PC-9 (cell line): ENCODE data around the gene ARIH2. TPM values are rescaled to one million over a fixed set of nuclear protein-coding genes. Genes with fewer than 3 reads are reported as not detected.

Experiments
- BruUV-seq: library from RNA; stranded (reverse); fragments of 400-500 nt; replicated peaks from 2 replicates; lab custom pipeline; 2021; lab: Mats Ljungman, UMichigan
- CTCF ChIA-PET: fragments of 300-600 bp; sonication (Branson Sonifier 250); formaldehyde crosslinking; loops from one replicate; lab custom pipeline; 2022; ENCODE audit warnings: antibody characterized with exemption; lab: Charles Lee
- POLR2A ChIA-PET: fragments of 300-600 bp; sonication (Branson Sonifier 250); formaldehyde crosslinking; loops from one replicate; lab custom pipeline; 2022; ENCODE audit warnings: antibody characterized with exemption; ENCODE audit not compliant: unreplicated experiment; lab: Charles Lee
- DNase-seq, 2 experiments: peaks; one replicate each; pipeline versions ENCODE4 v3.0.0 to v3.0.0-alpha.2; 2015 to 2022; ENCODE audit warnings: mixed read lengths in 1 of 2
- H2AFZ ChIP-seq: fragments of 200-600 bp; sonication (generic); 2 replicates; pipeline ENCODE4 v1.8.1; 2017; ENCODE audit warnings: antibody characterized with exemption
- H3F3A ChIP-seq: fragments of 200-600 bp; sonication (generic); 2 replicates; pipeline ENCODE4 v1.8.1; 2017; ENCODE audit warnings: antibody characterized with exemption, mild to moderate bottlenecking, low read depth; ENCODE audit not compliant: insufficient read depth
- H3K27ac ChIP-seq: fragments of 200-600 bp; sonication (generic); 2 replicates; pipeline ENCODE4 v1.6.1; 2016; ENCODE audit warnings: mixed run types
- H3K27me3 ChIP-seq: fragments of 200-600 bp; sonication (generic); 2 replicates; pipeline ENCODE4 v1.6.1; 2016; ENCODE audit warnings: low read depth, mixed run types; ENCODE audit not compliant: insufficient read depth
- H3K36me3 ChIP-seq: fragments of 200-600 bp; sonication (generic); 2 replicates; pipeline ENCODE4 v1.6.1; 2016; ENCODE audit warnings: low read depth, mixed run types
- H3K4me1 ChIP-seq: fragments of 200-600 bp; sonication (generic); replicated peaks from 2 replicates; pipeline ENCODE4 v1.6.1; 2016; ENCODE audit warnings: mixed run types; ENCODE audit not compliant: insufficient read depth
- H3K4me2 ChIP-seq: fragments of 200-600 bp; sonication (generic); 2 replicates; pipeline ENCODE4 v1.6.1; 2017; ENCODE audit warnings: mixed run types
- H3K4me3 ChIP-seq: fragments of 200-600 bp; sonication (generic); 2 replicates; pipeline ENCODE4 v1.6.1; 2016; ENCODE audit warnings: mixed run types
- H3K79me2 ChIP-seq: fragments of 200-600 bp; sonication (generic); 2 replicates; pipeline ENCODE4 v1.6.1; 2017; ENCODE audit warnings: low read depth, mixed run types
- H3K9me2 ChIP-seq: fragments of 200-600 bp; sonication (generic); 2 replicates; pipeline ENCODE4 v1.8.1; 2017; ENCODE audit warnings: mild to moderate bottlenecking; ENCODE audit not compliant: insufficient read depth
- H3K9me3 ChIP-seq: fragments of 200-600 bp; sonication (generic); 2 replicates; pipeline ENCODE4 v1.8.1; 2016; ENCODE audit warnings: low read depth; ENCODE audit not compliant: insufficient read depth
- H4K20me1 ChIP-seq: fragments of 200-600 bp; sonication (generic); 2 replicates; pipeline ENCODE4 v1.8.1; 2017; ENCODE audit not compliant: insufficient read depth
- EZH2 ChIP-seq: fragments of 200-600 bp; sonication (generic); IDR thresholded peaks from 2 replicates; pipeline ENCODE4 v1.8.0; 2017; ENCODE audit warnings: antibody characterized with exemption, low read depth
- intact Hi-C: fragments of 100-400 bp; cut with micrococcal nuclease; formaldehyde crosslinking; loops from one replicate; pipeline ENCODE4 v1.10.0; 2022; ENCODE audit not compliant: unreplicated experiment
- total RNA-seq: library from RNA; stranded (reverse); gene quantifications from 2 replicates; pipeline ENCODE4 v1.2.3, GENCODE V29; 2021
- TF ChIP-seq, protein P1 (sequence below): fragments of 200-600 bp; sonication (generic); conservative IDR thresholded peaks from 2 replicates; pipeline ENCODE4 v1.6.1; 2017; ENCODE audit warnings: mixed run types, antibody characterized with exemption, mild to moderate bottlenecking, moderate library complexity

The ARIH2 gene
- total RNA-seq, 1 experiment from 2014 or later, result 86.1 TPM

GRCh38 chr3:49017229-49017970, 98.8 kb downstream of the ARIH2 start:
- TF ChIP-seq, protein P1, sequence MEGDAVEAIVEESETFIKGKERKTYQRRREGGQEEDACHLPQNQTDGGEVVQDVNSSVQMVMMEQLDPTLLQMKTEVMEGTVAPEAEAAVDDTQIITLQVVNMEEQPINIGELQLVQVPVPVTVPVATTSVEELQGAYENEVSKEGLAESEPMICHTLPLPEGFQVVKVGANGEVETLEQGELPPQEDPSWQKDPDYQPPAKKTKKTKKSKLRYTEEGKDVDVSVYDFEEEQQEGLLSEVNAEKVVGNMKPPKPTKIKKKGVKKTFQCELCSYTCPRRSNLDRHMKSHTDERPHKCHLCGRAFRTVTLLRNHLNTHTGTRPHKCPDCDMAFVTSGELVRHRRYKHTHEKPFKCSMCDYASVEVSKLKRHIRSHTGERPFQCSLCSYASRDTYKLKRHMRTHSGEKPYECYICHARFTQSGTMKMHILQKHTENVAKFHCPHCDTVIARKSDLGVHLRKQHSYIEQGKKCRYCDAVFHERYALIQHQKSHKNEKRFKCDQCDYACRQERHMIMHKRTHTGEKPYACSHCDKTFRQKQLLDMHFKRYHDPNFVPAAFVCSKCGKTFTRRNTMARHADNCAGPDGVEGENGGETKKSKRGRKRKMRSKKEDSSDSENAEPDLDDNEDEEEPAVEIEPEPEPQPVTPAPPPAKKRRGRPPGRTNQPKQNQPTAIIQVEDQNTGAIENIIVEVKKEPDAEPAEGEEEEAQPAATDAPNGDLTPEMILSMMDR, result no peak
- TF ChIP-seq EZH2, result no peak
- intact Hi-C loops, result no loop called here
- Histone ChIP-seq H3K4me2 (peak overlapping the region; percentile 92), H4K20me1 (peaks cover 2% of the 10 kb centered on the region; the same call in 1 of the 2 replicates), H3K27me3 (no peaks in the 10 kb centered on the region), H3K4me1 (peaks cover 20% of the 10 kb centered on the region), H3F3A (peaks cover 34% of the 10 kb centered on the region), H3K4me3 (peak overlapping the region; percentile 70), H2AFZ (peak overlapping the region; percentile 80), H3K9me2 (no peaks in the 10 kb centered on the region), H3K79me2 (peaks cover 26% of the 10 kb centered on the region), H3K9me3 (no peaks in the 10 kb centered on the region), H3K27ac (no peak overlapping the region), H3K36me3 (no peaks in the 10 kb centered on the region)
- ChIA-PET CTCF (interaction anchor here (0.6 kb wide), 1 partner anchor 8 kb away, joined by 3 read pairs; no protein-coding TSS in a partner anchor), POLR2A (interaction anchor here (0.7 to 1.4 kb wide), 3 partner anchors 10 to 469 kb away, joined by 3 to 6 read pairs (median 3); partner anchors contain the start of gene WDR6)
- DNase-seq, result no peak
- no TSS peak for BruUV-seq

GRCh38 chr3:49017971-49018706, 99.5 kb downstream of the ARIH2 start, which contains the start of gene DALRD3:
Gene DALRD3 (minus strand): TSS chr3:49018580. CDS start chr3:49018564, 16 bp downstream.
- Histone ChIP-seq H3K9me2 (no peaks in the 10 kb centered on the region), H2AFZ (peak within 1 kb of the TSS; percentile 80), H3F3A (peaks cover 42% of the 10 kb centered on the region), H3K27ac (peak within 1 kb of the TSS; percentile 46), H3K27me3 (no peaks in the 10 kb centered on the region), H3K4me2 (peak within 1 kb of the TSS; percentile 92), H3K9me3 (no peaks in the 10 kb centered on the region), H4K20me1 (no peaks in the 10 kb centered on the region; the same call in 1 of the 2 replicates), H3K79me2 (peaks cover 33% of the 10 kb centered on the region), H3K4me3 (peak within 1 kb of the TSS; percentile 70), H3K36me3 (no peaks in the 10 kb centered on the region), H3K4me1 (peaks cover 23% of the 10 kb centered on the region)
- TF ChIP-seq, protein P1, result no peak
- TF ChIP-seq EZH2, result no peak
- ChIA-PET POLR2A (interaction anchor here (0.6 to 1.4 kb wide), 4 partner anchors 11 to 468 kb away, joined by 3 to 6 read pairs (median 4); partner anchors contain the start of gene WDR6), CTCF (no interaction called here)
- BruUV-seq, result no TSS peak
- intact Hi-C loops, result no loop called here
- peak; percentile 44 to 73 for DNase-seq

GRCh38 chr3:49018707-49019006, 100.0 kb downstream of the ARIH2 start:
- no TSS peak for BruUV-seq
- H4K20me1 ChIP-seq, result no peaks in the 10 kb centered on the region; the same call in 1 of the 2 replicates
- CTCF ChIA-PET, result no interaction called here
- H3F3A ChIP-seq, result peaks cover 45% of the 10 kb centered on the region
- peak overlapping the region; percentile 80 for H2AFZ ChIP-seq
- H3K27ac ChIP-seq, result peak overlapping the region; percentile 46
- no peaks in the 10 kb centered on the region for H3K9me3 ChIP-seq
- peak overlapping the region; percentile 70 for H3K4me3 ChIP-seq
- intact Hi-C loops, result no loop called here
- H3K27me3 ChIP-seq, result no peaks in the 10 kb centered on the region
- TF ChIP-seq EZH2, result no peak
- TF ChIP-seq, protein P1, result no peak
- H3K36me3 ChIP-seq, result no peaks in the 10 kb centered on the region
- POLR2A ChIA-PET, result interaction anchor here (0.6 kb wide), 1 partner anchor 71 kb away, joined by 4 read pairs; no protein-coding TSS in a partner anchor
- DNase-seq, result no peak
- H3K4me1 ChIP-seq, result peaks cover 28% of the 10 kb centered on the region
- H3K79me2 ChIP-seq, result peaks cover 38% of the 10 kb centered on the region
- no peaks in the 10 kb centered on the region for H3K9me2 ChIP-seq
- peak overlapping the region; percentile 92 for H3K4me2 ChIP-seq
